GM19193 (cell line): Measurements from ENCODE around the gene PPP1R3F.

ENCODE experiments used
- POLR2A ChIP-seq: IDR thresholded peaks from 4 replicates; pipeline ENCODE4 v1.6.1; 2011; ENCODE audit not compliant: insufficient read depth, insufficient read length; ENCODE audit errors: extremely low read depth

Gene PPP1R3F

DNA sequence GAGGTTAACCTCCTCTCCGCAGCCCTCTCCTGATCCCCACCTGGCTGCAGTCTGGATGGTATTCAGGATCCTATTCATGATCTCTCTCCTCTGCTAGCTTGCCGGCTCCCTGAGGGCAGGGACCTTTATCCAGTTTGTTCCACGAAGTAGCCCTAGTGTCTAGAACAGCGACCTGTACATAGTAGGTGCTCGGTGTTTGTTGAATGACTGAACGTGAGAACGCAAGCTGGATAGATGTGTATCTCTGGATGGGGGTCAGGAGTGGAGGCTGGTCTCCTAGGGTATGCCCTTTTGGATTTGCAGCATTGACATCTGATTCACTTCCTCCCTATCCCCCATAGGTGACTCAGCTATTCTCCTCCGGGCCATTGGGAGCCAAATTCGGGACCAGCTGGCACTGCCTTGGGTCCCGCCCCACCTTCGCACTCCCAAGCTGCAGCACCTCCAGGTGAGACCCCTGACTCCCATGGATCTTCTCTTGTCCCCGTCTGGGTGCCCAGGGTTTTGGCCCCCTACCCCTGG is 27.0 kb upstream of the PPP1R3F start:
- no peak for TF ChIP-seq POLR2A

DNA sequence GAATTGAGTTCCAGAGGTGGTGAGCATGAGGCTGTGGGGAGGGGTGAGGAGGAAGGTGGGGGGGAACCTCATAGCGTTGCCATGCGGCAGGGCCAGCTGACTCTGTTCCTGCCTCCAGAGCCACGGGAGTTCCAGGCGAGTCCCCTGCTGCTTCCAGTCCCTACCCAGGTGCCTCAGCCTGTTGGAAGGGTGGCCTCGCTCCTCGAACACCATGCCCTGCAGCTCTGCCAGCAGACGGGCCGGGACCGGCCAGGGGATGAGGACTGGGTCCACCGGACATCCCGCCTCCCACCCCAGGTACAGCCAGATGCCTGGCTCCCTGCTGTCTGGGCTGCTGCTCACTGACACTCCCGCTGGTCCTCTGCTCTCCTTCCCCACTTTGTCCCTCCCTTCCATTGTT is 26.4 kb upstream of the PPP1R3F start:
- no peak for TF ChIP-seq POLR2A

DNA sequence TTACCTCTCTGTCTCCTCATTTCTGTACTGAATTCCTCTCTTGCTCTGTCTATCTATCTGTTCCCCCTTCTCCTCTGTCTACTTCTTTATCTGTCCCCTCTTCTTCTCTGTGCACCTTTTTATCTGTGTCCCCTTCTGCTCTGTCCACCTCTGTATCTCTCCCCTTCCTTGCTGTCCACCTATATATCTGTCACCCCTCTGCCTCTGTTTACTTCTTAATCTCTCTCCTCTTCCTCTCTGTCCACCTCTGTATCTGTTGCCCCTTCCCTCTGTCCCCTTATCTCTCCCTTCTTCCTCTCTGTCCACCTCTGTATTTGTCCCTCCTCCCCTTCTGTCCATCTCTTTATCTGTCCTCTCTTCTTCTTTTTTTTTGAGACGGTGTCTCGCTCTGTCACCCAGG is 25.4 kb upstream of the PPP1R3F start:
- TF ChIP-seq POLR2A, result no peak

DNA sequence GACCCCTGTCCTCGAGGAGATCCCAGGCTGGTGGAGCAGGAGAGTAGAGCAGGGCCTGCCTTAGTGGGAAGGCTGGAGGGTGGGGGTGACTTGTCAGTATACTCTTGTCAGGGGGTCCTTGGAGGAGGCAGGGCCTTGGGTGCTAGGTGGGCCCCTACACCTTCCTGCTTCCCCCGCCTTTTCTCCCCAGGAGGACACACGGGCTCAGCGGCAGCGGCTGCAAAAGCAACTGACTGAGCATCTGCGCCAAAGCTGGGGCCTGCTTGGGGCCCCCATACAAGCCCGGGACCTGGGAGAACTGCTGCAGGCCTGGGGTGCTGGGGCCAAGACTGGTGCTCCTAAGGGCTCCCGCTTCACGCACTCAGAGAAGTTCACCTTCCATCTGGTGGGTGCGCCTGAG is 23.1 kb upstream of the PPP1R3F start:
- TF ChIP-seq POLR2A, result no peak

DNA sequence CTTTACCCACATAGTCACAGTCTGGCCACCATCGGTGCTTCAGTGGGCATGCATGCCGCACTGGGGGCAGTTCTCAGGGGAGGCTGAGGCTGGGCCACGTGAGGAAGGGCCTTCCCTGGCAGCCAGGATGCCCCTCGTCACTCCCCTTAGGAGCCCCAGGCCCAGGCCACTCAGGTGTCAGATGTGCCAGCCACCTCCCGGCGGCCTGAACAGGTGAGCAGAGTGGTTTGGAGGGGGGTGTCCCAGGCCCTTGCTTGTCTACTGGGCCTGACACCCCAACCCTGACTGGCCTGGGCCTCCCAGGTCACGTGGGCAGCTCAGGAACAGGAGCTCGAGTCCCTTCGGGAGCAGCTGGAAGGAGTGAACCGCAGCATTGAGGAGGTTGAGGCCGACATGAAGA is 22.2 kb upstream of the PPP1R3F start:
- no peak for TF ChIP-seq POLR2A

DNA sequence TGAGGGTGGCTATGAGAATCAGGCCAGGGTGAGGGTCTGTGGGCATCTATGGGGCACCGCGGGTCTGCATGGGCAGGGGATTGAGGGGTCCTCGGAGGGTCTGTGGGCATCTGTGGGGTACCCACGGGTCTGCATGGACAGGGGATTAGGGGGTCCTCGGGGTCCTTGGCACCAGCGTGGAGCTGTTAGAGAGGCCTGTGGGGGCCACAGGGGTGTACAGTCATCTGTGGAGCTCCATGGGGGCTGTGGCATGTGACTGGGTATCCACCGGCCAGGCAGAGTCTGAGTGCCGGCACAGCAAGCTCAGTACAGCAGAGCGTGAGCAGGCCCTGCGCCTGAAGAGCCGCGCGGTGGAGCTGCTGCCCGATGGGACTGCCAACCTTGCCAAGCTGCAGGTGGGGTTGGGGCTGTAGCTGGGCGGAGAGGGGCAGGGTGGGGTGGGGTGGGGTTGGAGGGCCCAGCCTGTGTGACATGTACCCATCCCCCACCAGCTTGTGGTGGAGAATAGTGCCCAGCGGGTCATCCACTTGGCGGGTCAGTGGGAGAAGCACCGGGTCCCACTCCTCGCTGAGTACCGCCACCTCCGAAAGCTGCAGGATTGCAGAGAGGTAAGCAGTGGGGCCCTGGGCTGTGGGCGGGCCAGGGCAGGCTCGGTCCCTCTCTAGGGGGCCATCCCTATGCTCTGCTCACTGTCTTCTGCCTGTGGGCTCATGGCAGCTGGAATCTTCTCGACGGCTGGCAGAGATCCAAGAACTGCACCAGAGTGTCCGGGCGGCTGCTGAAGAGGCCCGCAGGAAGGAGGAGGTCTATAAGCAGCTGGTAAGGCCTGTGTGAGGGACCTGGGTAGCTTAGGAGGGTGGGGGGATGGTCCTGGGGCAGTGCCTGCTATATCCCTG is 21.4 kb upstream of the PPP1R3F start:
- TF ChIP-seq POLR2A, result no peak

DNA sequence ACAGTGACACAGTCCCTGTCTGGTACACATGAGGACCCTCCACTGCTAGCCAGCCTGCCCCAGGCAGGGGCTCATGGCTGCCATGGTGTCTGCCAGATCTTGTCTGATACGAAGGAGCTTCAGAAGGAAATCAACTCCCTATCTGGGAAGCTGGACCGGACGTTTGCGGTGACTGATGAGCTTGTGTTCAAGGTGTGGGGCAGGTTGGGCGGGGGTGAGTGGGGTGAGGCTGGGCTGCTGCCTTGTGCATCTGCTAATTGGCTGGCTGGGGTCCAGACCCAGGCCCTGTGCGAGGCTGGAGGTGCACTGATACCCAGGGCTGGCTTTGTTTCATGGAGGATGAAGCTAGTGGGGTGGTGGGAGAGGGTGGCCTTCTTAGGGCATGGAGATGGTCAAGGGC is 20.5 kb upstream of the PPP1R3F start:
- no peak for TF ChIP-seq POLR2A

DNA sequence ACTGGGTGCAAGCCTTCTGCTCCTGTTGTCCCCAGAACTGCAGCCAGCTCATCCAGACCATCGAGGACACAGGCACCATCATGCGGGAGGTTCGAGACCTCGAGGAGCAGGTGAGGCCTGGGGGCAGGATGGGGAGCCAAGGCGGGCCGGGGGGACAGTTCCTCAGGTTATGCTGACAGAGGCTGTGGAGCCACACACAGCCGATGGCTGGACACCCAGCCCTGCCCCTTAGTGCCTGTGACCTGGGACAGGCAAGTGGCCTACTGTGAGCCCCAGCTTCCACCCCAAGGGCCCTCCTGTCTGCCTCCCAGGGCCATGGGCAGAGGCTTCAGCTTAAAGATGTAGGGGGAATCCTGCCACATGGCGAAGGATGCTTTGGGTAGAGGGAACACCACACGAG is 20.0 kb upstream of the PPP1R3F start:
- TF ChIP-seq POLR2A, result no peak

DNA sequence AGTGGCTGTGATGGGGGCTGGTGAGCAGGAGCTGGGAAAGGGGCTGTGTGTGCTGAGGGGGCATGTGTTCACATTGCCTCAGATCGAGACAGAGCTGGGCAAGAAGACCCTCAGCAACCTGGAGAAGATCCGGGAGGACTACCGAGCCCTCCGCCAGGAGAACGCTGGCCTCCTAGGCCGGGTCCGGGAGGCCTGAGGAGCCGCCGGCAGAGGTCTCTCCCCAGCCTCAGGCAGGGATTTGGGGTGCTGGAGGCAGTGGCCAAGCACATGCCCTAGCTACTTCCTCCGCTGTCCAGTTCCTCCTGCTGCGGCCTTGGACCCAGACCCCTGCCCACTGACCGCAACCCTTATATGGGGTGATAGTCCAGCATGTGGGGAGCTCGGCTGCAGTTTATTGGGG is 19.5 kb upstream of the PPP1R3F start:
- TF ChIP-seq POLR2A, result no peak

DNA sequence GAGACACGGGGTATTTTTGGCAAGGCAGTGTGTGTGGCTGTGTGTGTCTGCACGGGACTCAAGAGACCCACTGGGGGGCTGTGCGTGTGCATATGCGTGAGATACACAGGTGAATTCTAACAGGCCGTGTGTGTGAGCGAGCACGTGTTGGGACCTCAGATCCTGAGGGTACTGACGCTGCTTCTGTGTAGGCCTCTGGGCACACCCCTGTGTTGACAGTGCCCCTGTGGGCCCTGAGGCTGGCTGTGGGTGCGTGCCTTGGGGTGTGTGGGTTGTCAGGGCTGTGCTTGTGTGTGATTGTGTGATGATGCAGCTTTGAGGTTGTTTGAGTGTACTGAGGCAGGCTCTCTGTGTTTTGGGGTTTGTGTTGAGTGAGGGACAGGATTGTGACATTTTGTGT is 19.0 kb upstream of the PPP1R3F start:
- TF ChIP-seq POLR2A, result no peak

DNA sequence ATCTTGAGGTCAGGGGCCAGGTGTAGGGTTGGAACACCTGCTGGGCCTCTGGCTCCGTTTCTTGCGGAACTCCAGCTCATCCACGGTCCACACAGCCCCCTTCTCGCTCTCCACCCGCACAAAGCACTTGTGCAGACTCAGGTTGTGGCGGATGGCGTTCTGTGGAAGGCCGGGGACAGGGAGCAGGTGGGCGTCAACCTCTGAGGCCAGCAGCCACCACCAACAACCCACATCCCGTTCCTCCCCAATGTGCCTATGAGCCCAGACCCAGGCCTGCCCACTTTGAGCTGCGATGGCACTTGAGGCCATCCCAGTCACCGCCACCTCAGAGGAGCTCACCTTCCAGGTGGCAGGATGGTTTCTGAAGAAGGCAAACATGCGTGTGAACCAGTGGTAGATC is 18.3 kb upstream of the PPP1R3F start:
- no peak for TF ChIP-seq POLR2A

DNA sequence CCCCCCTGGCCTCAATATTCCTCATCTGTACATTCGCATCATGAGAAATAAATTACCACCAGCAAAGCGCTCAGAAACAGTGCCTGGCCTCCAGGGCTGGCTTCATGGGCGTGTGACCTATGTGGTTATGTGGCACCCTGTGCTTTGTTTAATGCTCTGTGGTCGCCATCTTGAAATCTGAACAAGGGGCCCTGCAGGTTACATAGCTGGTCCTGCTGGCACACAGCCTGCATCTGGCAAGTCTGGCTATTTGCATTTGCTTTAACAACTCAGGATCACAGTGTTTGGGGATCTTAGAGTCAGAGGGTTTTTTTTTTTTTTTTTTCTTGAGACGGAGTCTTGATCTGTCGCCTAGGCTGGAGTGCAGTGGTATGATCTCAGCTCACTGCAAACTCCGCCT is 15.0 kb upstream of the PPP1R3F start:
- no peak for TF ChIP-seq POLR2A

DNA sequence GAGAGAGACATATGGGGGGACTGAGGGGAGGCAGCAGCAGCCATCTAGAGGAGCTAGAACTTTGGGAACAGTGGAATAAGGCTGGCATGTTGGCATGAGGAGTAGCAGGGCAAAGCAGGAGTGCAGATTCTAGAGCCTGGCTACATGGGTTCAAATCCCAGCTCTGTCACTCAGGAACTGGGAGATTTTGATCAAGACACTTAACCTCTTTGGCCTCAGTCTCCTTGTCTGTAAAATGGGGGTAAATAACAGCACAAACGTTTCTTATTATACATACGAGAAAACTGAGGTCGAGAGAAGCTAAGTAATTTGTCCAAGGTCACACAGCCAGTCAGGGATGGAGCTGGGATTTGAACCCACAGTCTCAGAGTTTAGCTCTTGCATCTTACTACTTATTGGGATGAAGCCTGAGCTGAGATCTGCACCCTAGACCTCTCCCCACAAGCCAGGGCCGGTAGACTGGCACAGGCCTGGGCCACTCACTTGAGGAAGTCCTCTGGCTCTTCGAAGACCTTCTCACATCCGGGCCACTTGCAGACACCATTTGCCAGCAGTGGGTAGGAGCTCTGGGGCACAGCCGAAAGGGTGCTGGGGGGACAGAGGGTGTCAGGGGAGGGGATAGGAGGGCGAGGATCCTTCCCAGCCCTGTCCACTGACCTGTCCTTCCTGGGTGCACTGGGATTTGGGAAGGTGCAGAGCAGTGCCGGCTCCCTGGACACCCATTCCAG is 13.2 kb upstream of the PPP1R3F start:
- no peak for TF ChIP-seq POLR2A

DNA sequence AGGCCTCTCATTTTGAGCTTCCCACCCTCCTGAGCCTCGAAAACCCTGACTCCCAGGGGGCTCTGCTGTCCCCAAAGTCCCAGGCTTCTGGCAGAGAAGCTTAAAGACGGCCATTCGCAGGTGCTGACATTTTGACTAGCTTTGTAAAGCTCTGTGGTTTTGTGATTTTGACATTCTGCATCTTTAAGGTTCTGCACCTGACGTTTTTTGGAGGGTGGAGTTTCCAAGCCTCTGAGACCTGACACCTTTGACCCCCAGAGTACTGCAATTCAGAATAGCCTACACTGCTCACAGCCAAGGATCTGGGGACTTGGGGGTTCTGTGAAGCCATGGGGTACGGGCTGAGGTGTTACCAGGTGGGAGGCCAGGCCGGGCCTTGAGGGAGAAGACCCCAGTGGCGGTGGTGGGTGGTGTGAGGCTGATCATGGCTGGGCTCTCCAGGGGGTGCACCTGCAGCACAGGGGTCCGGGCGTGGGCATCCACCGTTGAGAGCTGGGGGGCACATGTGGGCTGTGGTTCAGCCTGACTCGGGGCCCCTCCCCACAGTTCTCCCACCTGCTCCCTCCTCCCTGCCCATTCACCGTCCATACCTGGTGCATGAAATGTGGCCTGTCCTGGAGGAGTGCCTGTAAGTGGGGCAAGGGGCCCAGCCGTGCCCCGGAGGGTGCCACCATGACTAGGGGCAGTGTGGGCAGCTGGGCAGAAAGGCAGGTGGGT is 12.4 kb upstream of the PPP1R3F start:
- no peak for TF ChIP-seq POLR2A

DNA sequence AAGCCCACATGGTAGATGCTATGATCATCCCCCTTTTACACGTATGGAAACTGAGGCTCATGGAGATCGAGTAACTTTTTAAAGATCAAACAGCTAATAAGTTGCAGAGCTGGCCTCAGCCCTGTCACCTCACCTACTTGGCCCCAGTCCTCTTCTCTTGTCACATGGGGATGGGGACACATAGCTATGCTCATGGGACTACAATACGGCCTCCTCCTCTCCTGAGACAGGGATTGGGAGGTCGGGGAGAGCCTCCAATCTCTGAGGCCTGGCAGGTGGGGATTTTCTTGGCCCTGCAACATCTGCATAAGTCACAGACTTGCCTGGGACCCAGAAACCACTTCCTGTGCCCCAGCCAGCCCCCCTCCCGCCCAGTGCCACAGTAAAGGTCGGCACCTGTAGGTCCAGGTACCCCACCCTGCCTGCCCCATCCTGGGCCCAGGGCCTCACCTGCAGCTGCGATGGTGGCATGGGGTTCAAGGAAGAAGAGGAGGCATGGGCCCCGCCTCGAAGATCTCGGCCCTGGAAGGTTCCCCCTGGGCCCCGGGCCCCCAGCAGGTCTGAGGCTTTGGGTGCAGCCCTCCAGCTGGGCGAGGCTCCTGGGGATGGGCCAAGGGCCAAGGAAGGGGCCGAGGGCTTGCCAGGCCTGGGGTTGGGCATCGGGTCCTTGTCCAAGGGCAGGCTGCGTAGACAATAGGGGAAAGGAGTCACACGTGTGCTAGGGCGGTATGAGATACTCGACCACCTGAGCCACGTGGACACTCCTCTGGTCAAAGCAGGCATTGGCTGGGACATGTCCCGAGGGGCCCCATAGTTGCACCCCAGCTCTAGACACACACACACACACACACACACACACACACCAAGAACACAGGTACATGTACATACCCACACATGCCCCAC is 11.5 kb upstream of the PPP1R3F start:
- no peak for TF ChIP-seq POLR2A

DNA sequence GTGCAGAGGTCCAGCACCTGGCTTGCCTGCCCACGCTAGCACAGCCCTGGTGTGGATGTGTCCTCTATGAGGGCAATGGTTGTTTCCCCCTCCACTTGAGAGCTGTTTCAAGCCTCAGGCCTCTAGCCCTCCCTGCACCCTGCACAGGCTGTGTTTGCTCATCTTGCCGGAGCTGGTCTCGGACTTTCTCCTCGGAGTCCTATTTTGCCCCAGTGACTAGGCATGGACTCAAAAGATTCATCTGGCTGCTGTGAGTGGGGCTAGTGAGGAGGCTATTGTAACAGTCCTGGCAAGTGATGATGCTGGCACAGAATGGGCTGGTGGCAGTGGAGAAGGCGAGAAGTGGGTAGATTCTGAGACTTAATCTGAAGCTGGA is 10.9 kb upstream of the PPP1R3F start:
- no peak for TF ChIP-seq POLR2A
